Measurements from ENCODE around the gene EPHB1. TPM values are rescaled to one million over a fixed set of nuclear protein-coding genes. Genes with fewer than 3 reads are reported as not detected.

Gene EPHB1
- total RNA-seq, 1 donor from 2014 or later, result 3.8 TPM

- ChIA-PET POLR2A (no interaction called here), CTCF (no interaction called here)
- ATAC-seq (ENCODE audit: low read depth) (no peak), DNase-seq (no peak)
- no peaks in the 10 kb centered on the region for H3K9me3 Mint-ChIP-seq
- H3K27ac Mint-ChIP-seq, result no peak overlapping the region
- H3K4me1 Mint-ChIP-seq, result no peaks in the 10 kb centered on the region
- H3K36me3 Mint-ChIP-seq (ENCODE audit: low read depth), result no peaks in the 10 kb centered on the region
- TF ChIP-seq CTCF (IDR thresholded peaks at IDR 0.05), result no peak
- intact Hi-C loops (cut with micrococcal nuclease), result no loop called here
- H3K27me3 Mint-ChIP-seq, result peaks cover 4% of the 10 kb centered on the region
- H3K4me3 Mint-ChIP-seq, result no peak overlapping the region
Measured at GRCh38 chr3:135262441-135262840, 467.4 kb downstream of the EPHB1 start.

- H3K4me1 Mint-ChIP-seq, result no peaks in the 10 kb centered on the region
- H3K4me3 Mint-ChIP-seq, result no peak overlapping the region
- POLR2A ChIA-PET, result no interaction called here
- H3K27ac Mint-ChIP-seq, result no peak overlapping the region
- CTCF ChIA-PET, result no interaction called here
- TF ChIP-seq CTCF (IDR thresholded peaks at IDR 0.05), result no peak
- peaks cover 4% of the 10 kb centered on the region for H3K27me3 Mint-ChIP-seq
- no peaks in the 10 kb centered on the region for H3K36me3 Mint-ChIP-seq (ENCODE audit: low read depth)
- intact Hi-C loops (cut with micrococcal nuclease), result no loop called here
- no peak for ATAC-seq (ENCODE audit: low read depth)
- H3K9me3 Mint-ChIP-seq, result no peaks in the 10 kb centered on the region
- no peak for DNase-seq
Measured at GRCh38 chr3:135263331-135263730, 468.3 kb downstream of the EPHB1 start.

DNA sequence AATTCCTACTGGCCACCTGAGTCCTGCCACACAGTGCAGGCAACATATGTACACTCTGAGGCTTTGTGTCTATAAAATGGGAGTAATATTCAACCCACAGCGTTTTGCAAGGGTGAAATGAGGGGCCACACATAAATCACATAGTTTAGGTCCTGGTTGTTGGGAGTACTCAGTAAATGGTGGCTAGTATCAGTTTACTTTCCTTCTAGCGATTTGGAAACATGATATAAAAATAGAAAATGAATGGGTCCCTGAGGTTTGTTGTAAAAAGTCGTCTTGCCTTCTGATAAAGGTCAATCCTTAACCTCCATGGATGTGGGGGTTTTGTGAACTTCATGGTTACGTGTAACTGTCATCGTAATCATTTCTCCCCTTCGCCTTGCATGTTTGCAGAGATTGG lies 472.4 kb downstream of the EPHB1 start:
- Mint-ChIP-seq H3K27ac (no peak overlapping the region), H3K9me3 (no peaks in the 10 kb centered on the region), H3K27me3 (peaks cover 1% of the 10 kb centered on the region), H3K36me3 (ENCODE audit: low read depth) (no peaks in the 10 kb centered on the region), H3K4me1 (no peaks in the 10 kb centered on the region), H3K4me3 (no peak overlapping the region)
- intact Hi-C loops (cut with micrococcal nuclease), result no loop called here
- ChIA-PET CTCF (no interaction called here), POLR2A (no interaction called here)
- no peak for ATAC-seq (ENCODE audit: low read depth)
- no peak for DNase-seq
- TF ChIP-seq CTCF (IDR thresholded peaks at IDR 0.05), result no peak

- no peaks in the 10 kb centered on the region for H3K4me1 Mint-ChIP-seq
- POLR2A ChIA-PET, result no interaction called here
- intact Hi-C loops (cut with micrococcal nuclease), result no loop called here
- CTCF ChIA-PET, result no interaction called here
- H3K9me3 Mint-ChIP-seq, result no peaks in the 10 kb centered on the region
- ATAC-seq (ENCODE audit: low read depth) (no peak), DNase-seq (no peak)
- no peak overlapping the region for H3K4me3 Mint-ChIP-seq
- H3K36me3 Mint-ChIP-seq (ENCODE audit: low read depth), result no peaks in the 10 kb centered on the region
- TF ChIP-seq CTCF (IDR thresholded peaks at IDR 0.05), result no peak
- no peak overlapping the region for H3K27ac Mint-ChIP-seq
- H3K27me3 Mint-ChIP-seq, result no peaks in the 10 kb centered on the region
Measured at GRCh38 chr3:135268941-135269532, 474.0 kb downstream of the EPHB1 start.

DNA sequence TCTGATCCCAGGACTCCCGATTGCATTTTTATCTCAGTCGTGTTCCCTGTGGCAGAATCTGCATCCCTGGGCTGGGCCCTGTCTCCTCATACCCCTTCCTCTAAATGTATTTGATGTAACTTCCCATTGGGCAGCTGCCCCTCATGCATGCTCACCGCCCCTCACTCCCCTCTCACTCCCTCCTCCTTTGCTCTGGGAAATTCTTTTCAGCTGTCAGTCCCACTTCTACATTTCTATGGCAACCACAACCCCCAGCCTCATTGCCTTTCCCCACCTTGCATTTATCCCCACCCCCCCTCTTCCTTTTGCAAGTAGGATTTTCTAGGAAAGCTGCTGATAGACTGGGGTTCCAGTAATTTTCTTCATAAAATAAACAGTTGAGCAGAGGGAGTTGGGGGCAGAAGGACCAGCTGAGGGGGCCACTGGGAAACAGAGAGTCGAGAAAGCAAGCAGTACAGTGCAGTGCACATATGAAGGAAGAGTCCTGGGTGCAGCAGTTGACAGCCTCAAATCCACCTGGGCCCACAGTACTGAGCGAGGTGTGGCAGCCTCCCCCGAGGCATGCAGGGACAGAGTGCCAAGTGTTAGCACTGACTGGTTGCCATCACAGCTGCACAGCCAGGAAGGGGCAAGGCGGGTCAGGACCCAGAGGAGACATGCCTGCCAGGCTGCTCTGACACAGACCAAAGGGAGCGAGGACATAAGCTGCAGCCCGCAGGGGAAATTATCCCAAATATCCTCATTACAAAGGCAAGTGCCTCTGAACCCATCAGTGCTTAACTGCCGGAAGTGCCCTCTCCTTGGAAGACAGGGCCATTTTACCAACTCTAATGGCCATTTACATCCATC lies 476.3 kb downstream of the EPHB1 start:
- CTCF ChIA-PET, result no interaction called here
- Mint-ChIP-seq H3K36me3 (ENCODE audit: low read depth) (no peaks in the 10 kb centered on the region), H3K27ac (no peak overlapping the region), H3K4me3 (no peak overlapping the region), H3K9me3 (no peaks in the 10 kb centered on the region), H3K4me1 (no peaks in the 10 kb centered on the region), H3K27me3 (no peaks in the 10 kb centered on the region)
- no peak for ATAC-seq (ENCODE audit: low read depth)
- DNase-seq, result no peak
- POLR2A ChIA-PET, result no interaction called here
- intact Hi-C loops (cut with micrococcal nuclease), result no loop called here
- no peak for TF ChIP-seq CTCF (IDR thresholded peaks at IDR 0.05)
